ENCODE results near the gene DAPK3. TPM values are rescaled to one million over a fixed set of nuclear protein-coding genes. Genes with fewer than 3 reads are reported as not detected.
"Not testable (repeated sequence)": the region's sequence is repeated elsewhere in the genome, so short reads cannot be mapped to it uniquely, and the experiment has no call there.

DAPK3 gene
- total RNA-seq, 1 experiment from 2014 or later, result 54.5 TPM

- no peak for DNase-seq (ENCODE audit: low spot score)
Observed at GRCh38 chr19:3955688-3956087, 15.2 kb downstream of the DAPK3 start.

GRCh38 chr19:3955276-3955675, 15.6 kb downstream of the DAPK3 start:
- not testable (repeated sequence) for DNase-seq (ENCODE audit: low spot score)

- DNase-seq (ENCODE audit: low spot score), result no peak
Observed at GRCh38 chr19:3954107-3954506, 16.8 kb downstream of the DAPK3 start.

- not testable (repeated sequence) for DNase-seq (ENCODE audit: low spot score)
Observed at GRCh38 chr19:3952755-3953276, 18.1 kb downstream of the DAPK3 start.

DNA sequence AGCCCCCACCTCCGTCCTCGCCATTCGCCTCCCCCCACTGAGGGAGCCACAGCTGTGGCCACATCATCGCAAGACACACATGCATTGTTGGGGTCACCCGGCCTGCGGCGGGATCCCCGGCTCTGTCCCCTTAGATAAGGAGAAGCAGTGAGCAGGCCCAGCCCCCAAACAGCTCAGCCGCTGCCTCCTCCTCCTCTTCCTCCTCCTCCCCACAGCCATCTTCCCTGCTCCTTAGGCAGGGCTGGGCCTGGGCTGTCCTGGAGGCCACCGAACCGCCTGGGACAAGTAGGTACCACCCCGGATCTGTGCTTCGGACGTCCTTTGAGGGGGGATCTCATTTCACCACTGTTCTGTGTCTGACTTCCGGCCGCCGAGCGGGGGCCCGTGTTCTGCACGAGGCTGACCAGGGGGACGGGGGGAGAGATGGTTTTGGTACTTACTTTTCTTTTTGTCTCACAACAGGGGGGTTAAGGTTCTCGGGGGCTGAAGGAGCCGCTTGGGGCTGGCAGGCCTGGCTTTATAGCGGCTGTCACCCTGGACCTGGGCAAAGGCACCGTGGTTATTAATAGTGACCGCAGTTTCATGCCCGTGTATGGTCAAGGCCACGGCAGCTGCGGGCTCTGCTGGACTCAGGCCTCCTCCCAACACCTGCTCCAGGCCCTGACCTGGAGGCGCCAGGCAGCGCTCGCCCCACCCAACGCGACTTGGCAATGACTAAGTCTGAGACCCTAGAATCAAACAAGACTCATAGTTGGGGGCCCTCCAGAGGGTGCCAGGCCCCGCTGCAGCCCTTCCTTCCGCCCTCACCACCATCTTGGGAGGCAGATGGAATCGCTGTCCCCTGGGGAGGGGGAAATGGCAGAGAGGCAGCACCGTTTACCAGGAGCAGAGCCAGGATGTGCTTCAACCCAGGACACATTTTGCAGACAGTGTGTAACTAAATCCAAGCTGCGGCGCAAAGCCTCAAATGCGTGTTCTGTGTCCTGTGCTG, 19.7 kb downstream of the DAPK3 start:
- DNase-seq (ENCODE audit: low spot score), result no peak

DNA sequence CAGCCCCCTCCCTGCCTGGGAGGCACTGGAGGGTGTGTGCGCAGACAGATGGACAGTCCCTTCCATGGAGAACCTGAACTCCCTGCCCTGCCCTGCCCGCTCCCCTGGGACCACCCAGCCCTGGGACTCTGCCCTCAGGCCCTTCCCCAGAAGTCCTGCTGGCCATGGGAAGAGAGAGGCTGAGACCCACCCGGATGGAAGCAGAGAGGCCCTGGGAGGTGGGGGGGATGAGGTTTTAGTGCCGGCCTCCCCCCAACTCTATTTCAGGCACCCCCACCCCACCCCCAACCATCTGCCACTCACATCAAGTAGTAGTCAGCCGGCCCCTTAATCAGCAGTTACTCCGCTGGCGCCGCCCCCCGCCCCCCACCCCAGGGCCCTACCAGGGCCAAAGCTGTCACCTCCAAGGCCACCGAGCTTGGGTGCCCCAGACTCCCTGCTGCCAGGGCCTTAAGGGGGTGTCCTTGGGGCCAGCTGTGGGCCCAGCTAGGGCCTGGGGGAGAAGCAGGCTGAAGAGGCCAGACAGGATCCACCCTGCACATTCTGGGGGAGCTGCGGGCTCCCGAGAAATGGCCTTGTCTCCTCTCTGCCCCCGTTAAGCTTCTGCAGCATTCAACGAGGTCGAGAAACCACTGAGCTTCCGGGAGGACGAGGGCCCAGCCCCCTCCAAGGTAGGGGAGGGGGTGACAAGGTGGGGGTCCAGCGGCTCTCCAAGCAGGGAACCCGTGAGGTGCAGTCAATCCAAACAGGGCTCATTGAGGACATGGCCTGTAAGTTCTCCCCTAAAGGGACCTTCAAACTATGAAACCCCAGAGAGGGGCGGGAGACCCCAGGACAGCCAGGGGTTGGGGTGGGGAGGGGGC, 20.7 kb downstream of the DAPK3 start:
- no peak for DNase-seq (ENCODE audit: low spot score)

DNA sequence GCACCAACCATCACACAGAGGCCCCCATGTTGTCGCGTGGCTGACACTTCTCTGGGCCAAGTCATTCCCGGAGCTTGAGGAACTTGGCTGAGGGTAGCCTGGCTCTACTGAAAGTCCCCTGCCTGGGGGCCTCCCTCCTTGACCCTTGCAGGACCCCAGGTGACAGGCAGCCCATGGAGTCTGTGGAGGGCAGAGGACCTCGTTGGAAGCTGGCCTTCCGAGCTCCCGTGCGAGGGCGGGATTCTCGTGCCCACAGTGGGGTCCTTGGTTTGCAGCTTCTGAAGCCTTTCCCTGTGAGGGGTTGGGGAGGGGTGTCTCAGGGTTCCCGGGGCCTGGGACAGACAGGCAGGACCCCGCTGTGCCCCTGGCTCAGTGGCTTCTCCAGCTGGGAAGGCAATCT, 21.6 kb downstream of the DAPK3 start:
- DNase-seq (ENCODE audit: low spot score), result no peak

DNA sequence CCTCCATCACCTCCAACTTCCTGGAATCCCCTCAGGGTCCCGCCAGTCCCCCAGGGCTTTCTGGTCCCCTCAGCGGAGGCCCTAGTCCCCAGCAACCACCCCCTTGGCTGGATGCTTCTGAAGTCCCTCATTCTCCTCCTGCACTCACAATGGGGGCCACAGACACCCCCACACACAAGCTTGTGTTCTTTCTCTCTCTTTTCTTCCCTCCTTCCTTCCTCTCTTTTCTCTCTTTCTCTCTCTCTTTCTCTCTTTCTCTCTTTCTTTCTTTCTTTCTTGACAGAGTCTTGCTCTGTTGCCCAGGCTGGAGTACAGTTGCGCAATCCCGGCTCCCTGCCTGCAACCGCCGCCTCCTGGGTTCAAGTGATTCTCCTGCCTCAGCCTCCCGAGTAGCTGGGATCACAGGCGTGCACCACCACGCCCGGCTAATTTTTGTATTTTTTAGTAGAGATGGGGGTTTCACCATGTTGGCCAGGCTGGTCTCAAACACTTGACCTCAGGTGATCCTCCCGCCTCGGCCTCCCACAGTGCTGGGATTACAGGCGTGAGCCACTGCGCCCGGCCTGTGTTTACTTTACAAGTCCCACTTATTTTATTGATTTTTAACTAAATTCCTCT, 23.5 kb downstream of the DAPK3 start:
- not testable (repeated sequence) for DNase-seq (ENCODE audit: low spot score)

DNA sequence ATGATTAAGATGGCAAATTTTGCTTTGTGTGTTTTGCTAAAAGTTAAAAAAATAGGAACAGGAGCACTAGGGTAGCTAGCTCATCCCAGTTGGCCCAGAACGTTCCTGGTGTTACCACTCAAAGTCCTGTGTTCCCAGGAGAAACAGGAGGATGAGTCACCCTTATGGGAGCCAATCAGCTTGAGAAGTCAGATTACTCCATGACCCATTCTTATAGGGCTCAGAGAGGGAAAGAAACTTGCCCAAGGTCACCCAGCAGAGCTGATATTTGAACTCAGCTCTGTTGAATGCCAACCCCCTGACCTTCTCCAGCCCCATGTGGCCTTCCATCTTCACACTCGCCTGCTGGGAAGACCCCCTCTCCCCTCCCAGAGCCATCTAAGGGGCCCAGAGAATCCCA, 25.1 kb downstream of the DAPK3 start:
- DNase-seq (ENCODE audit: low spot score), result no peak

DNA sequence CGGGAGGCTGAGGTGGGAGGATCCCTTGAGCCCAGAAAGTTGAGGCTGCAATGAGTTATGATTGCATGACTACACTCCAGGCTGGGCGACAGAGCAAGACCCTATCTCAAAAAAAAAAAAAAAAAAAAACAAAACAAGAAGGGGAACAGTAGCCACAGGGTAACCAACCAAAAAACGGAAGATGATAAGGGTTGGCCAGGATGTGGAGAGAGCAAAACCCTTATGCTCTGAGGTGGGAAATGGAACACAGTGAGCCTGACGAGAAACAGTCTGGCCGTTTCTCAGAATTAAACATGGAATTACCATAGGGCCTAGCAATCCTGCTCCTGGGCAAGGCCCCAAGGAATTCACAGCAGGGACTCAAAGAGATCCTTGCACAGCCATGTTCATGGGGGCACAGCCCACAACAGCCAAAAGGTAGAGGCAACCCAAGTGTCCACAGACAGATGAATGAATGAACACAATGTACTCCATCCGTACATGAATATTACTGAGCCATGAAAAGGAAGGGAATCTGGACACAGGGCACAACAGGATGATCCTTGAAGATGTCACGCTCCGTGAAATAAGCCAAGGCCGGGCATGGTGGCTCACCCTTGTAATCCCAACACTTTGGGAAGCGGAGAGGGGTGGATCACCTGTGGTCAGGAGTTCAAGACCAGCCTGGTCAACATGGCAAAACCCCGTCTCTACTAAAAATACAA, 26.7 kb downstream of the DAPK3 start:
- DNase-seq (ENCODE audit: low spot score), result no peak

GRCh38 chr19:3942790-3943409, 28.0 kb downstream of the DAPK3 start:
- no peak for DNase-seq (ENCODE audit: low spot score)

GRCh38 chr19:3938300-3938950, 32.5 kb downstream of the DAPK3 start:
- DNase-seq (ENCODE audit: low spot score), result not testable (repeated sequence)

- DNase-seq (ENCODE audit: low spot score), result no peak
Observed at GRCh38 chr19:3936506-3937442, 34.1 kb downstream of the DAPK3 start.

- no peak for DNase-seq (ENCODE audit: low spot score)
Observed at GRCh38 chr19:3932931-3933810, 37.7 kb downstream of the DAPK3 start, which contains the start of gene NMRK2. NMRK2 (plus strand) TSS chr19:3933069; CDS start chr19:3933672, 603 bp downstream.

- DNase-seq (ENCODE audit: low spot score), result no peak
Observed at GRCh38 chr19:3931041-3931440, 39.9 kb downstream of the DAPK3 start.

DNA sequence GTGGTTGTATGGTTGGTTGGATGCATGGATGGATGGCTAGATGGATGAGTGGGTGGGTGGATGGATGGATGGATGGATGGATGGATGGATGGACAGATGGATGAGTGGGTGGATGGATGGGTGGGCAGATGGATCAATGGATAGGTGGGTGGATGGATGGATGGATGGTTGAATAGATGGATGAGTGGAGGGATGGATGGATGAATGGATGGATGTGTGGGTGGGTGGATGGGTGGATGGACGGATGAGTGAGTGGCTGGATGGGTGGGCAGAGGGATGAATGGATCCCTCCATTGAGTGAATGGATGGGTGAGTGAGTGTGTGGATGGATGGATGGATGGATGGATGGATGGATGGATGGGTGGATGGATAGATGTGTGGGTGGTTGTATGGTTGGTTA, 47.0 kb downstream of the DAPK3 start:
- no peak for DNase-seq (ENCODE audit: low spot score)

DNA sequence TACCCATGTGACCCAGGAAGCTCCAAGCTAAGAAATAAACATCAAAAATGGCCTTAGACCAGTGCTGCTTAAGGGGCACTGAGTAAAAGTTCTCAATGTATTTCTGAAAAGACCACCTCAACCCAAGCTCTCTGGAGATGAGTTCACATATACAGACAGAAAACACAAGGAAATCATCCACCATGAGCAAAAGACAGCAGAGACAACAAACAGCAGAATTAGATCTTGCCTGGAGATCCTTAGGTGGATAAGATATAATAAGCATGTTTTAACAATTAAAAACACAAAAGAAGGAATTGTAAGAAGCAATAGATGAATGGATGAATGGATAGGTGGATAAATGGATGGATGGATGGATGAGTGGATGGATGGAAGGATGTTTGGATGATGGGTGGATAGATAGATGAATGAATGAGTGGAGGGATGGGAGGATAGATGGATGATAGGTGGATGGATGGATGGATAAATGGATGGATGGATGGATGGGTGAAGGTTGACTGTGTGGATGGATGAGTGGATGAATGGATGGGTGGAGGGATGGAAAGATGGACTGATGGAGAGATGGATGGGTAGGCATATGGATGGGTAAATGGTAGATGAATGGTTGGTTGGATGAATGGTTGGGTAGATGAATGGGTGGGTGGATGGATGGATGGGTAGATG, 47.7 kb downstream of the DAPK3 start:
- DNase-seq (ENCODE audit: low spot score), result no peak
